A549 treated with CORT108297 at 1 μM for 4 hours (cell line): Measurements from ENCODE around the gene OR6C74. TPM values are rescaled to one million over a fixed set of nuclear protein-coding genes. Genes with fewer than 3 reads are reported as not detected.

Experiments used
- total RNA-seq: library from RNA; stranded (reverse); fragments of 200-300 nt; extraction: Qiagen RNA extraction; gene quantifications from 5 replicates; pipeline ENCODE4 v1.2.3, GENCODE V29; 2022

The OR6C74 gene
- total RNA-seq = not detected in 5 replicates

GRCh38 chr12:55244309-55244708 lies at the start of gene OR6C74:
Gene OR6C74, plus strand, starts transcription at chr12:55244609. Its CDS starts 2,679 bp downstream, at chr12:55247288.

GRCh38 chr12:55220725-55221124 lies 23.7 kb upstream of the OR6C74 start, which contains the start of gene OR10A7:
Gene OR10A7, plus strand, starts transcription at chr12:55221025. Its CDS starts 0 bp downstream, at chr12:55221025.

Other genes starting within 250 kb of the OR6C74 start
- gene NEUROD4, start 224.6 kb upstream of the OR6C74 start, total RNA-seq = 0.02 TPM in 1 of 5 replicates, not detected in the others
- gene OR9K2, start 118.2 kb upstream of the OR6C74 start, total RNA-seq = not detected in 5 replicates
- not detected in 5 replicates for gene OR10A7, start 23.6 kb upstream of the OR6C74 start, total RNA-seq
- not detected in 5 replicates for gene OR6C6, start 52.0 kb downstream of the OR6C74 start, total RNA-seq
- not detected in 5 replicates for gene OR6C1, start 69.7 kb downstream of the OR6C74 start, total RNA-seq
- not detected in 5 replicates for gene OR6C3, start 86.1 kb downstream of the OR6C74 start, total RNA-seq
- gene OR6C75, start 118.4 kb downstream of the OR6C74 start, total RNA-seq = not detected in 5 replicates
- not detected in 5 replicates for gene OR6C65, start 155.9 kb downstream of the OR6C74 start, total RNA-seq
- not detected in 5 replicates for gene OR6C76, start 181.6 kb downstream of the OR6C74 start, total RNA-seq
- gene OR6C2, start 199.5 kb downstream of the OR6C74 start, total RNA-seq = not detected in 5 replicates
- not detected in 5 replicates for gene OR6C70, start 225.5 kb downstream of the OR6C74 start, total RNA-seq
- not detected in 5 replicates for gene OR6C68, start 247.8 kb downstream of the OR6C74 start, total RNA-seq